HG02852 (cell line): Measurements from ENCODE around the gene DIO3.

ENCODE experiments used
- ATAC-seq: cut with Tn5 transposase; IDR thresholded peaks from one replicate; pipeline ENCODE4 v1.9.1; 2021; ENCODE audit warnings: mild to moderate bottlenecking, moderate library complexity; ENCODE audit not compliant: unreplicated experiment

DIO3 gene

GRCh38 chr14:101561145-101561896, at the start of gene DIO3:
TSS of gene DIO3 (plus strand) at chr14:101561495.
- no peak for ATAC-seq

- no peak for ATAC-seq
Measured at GRCh38 chr14:101511620-101512375, 49.5 kb upstream of the DIO3 start.

- no peak for ATAC-seq
Measured at GRCh38 chr14:101512376-101512695, 49.0 kb upstream of the DIO3 start.

GRCh38 chr14:101514136-101514535, 47.2 kb upstream of the DIO3 start:
- no peak for ATAC-seq

GRCh38 chr14:101516401-101516800, 44.9 kb upstream of the DIO3 start:
- ATAC-seq, result no peak

- ATAC-seq, result no peak
Measured at GRCh38 chr14:101518611-101519473, 42.5 kb upstream of the DIO3 start.

GRCh38 chr14:101520621-101521472, 40.4 kb upstream of the DIO3 start:
- ATAC-seq, result no peak

GRCh38 chr14:101521473-101521915, 39.8 kb upstream of the DIO3 start:
- ATAC-seq, result no peak

GRCh38 chr14:101521978-101522377, 39.3 kb upstream of the DIO3 start:
- no peak for ATAC-seq

GRCh38 chr14:101525640-101526527, 35.4 kb upstream of the DIO3 start:
- ATAC-seq, result no peak

- ATAC-seq, result no peak
Measured at GRCh38 chr14:101527987-101528386, 33.3 kb upstream of the DIO3 start.

- no peak for ATAC-seq
Measured at GRCh38 chr14:101529079-101529478, 32.2 kb upstream of the DIO3 start.

- no peak for ATAC-seq
Measured at GRCh38 chr14:101534198-101534597, 27.1 kb upstream of the DIO3 start.

- ATAC-seq, result no peak
Measured at GRCh38 chr14:101535232-101535631, 26.1 kb upstream of the DIO3 start.

- no peak for ATAC-seq
Measured at GRCh38 chr14:101535701-101536207, 25.5 kb upstream of the DIO3 start.

GRCh38 chr14:101537286-101537685, 24.0 kb upstream of the DIO3 start:
- no peak for ATAC-seq

GRCh38 chr14:101538878-101539277, 22.4 kb upstream of the DIO3 start:
- ATAC-seq, result no peak

GRCh38 chr14:101539880-101540279, 21.4 kb upstream of the DIO3 start:
- no peak for ATAC-seq
